ENCODE data around the gene SNX7. TPM values are rescaled to one million over a fixed set of nuclear protein-coding genes. Genes with fewer than 3 reads are reported as not detected.

Gene SNX7
- total RNA-seq, 8 experiments from 2014 or later, result 12.4 to 34.7 (median 18.9) TPM

DNA sequence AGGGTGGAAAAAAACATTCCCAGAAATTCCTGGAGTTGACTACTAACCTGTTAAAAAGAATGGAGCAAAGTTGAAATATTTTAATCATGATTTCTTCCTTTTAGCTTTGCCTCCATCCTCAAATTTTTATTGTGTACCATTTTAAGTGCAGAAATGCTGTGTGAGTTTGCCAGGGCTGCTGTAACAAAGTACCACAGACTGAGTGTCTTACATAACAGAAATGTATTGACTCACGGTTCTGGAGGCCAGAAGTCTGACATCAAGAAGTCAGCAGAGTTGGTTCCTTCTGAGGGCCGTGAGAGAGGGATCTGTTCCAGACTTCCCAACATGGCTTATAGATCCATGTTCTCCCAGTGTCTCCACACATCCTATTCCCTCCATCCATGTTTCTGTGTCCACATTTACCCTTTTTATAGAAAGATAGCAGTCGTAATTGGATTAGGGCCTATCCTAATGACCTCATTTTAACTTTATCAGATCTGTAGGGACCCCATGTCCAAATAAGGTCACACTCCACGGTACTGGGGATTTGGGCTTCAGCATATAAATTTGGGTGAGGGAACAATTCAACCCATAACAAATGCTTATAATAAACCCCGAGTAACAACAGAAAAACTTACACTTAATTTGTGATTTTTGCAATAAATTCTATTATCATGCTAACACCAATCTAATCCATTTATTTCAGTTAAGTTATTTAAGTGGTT, 12.7 kb downstream of the SNX7 start:
- H3K4me1 ChIP-seq (replicated peaks in 1 of 2), result peaks cover 2 to 5% of the 10 kb centered on the region in 2 donors
- H3K27ac ChIP-seq, result no peak overlapping the region
- in situ Hi-C loops (cut with MboI; ENCODE audit: low pct_unique_long_range_greater_than_20kb in 2 of 9, low sequenced_read_pairs in 9 of 9, unreplicated experiment in 9 of 9), result no loop called here
- H3K4me3 ChIP-seq, result no peak overlapping the region
- 55 to 92% (median 82%) methylated on average over 1 to 5 of the region's 5 CpGs for WGBS, 10 experiments
- peak in 1 of 8 experiments; percentile 31 for ATAC-seq (replicated peaks in 6 of 8)

GRCh38 chr1:98675282-98675681, 13.8 kb downstream of the SNX7 start:
- H3K4me1 ChIP-seq (replicated peaks in 1 of 2), result peaks cover 0 to 5% of the 10 kb centered on the region in 2 donors
- in situ Hi-C loops (cut with MboI; ENCODE audit: low pct_unique_long_range_greater_than_20kb in 2 of 9, low sequenced_read_pairs in 9 of 9, unreplicated experiment in 9 of 9), result no loop called here
- no peak overlapping the region for H3K4me3 ChIP-seq
- WGBS, 10 experiments, result 15 to 91% (median 71%) methylated on average over 4 to 5 of the region's 5 CpGs
- no peak overlapping the region for H3K27ac ChIP-seq
- peak in 3 of 8 experiments; percentile 68 to 84 (median 81) for ATAC-seq (replicated peaks in 6 of 8)

GRCh38 chr1:98677288-98677687, 15.8 kb downstream of the SNX7 start:
- WGBS, 10 experiments, result 25 to 100% (median 84%) methylated on average over 2 to 4 of the region's 4 CpGs; no CpG with 5 or more reads in 2 of the 10 experiments
- peaks cover 0 to 5% of the 10 kb centered on the region in 2 donors for H3K4me1 ChIP-seq (replicated peaks in 1 of 2)
- H3K27ac ChIP-seq, result no peak overlapping the region
- ATAC-seq (replicated peaks in 6 of 8), result peak in 2 of 8 experiments; percentile 77 to 85
- in situ Hi-C loops (cut with MboI; ENCODE audit: low pct_unique_long_range_greater_than_20kb in 2 of 9, low sequenced_read_pairs in 9 of 9, unreplicated experiment in 9 of 9), result no loop called here
- no peak overlapping the region for H3K4me3 ChIP-seq

DNA sequence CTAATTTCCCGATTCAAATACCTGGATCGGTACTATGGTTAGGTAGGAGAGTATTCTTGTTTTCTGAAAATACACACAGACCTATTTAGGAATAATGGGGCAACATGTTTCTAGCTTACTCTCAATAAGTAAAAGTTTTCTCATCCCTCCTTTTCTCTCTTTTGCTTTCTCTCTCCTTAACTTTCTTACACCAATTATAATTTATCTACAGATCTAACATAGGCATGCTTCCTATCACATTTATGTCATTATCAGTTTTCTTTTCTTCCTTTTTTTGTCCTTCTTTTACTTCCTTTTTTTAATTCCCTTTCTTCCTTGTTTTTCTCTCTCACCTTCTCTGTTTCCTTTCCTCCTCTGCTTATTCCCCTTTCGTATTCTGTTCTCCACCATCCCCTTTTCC, 20.3 kb downstream of the SNX7 start:
- H3K27ac ChIP-seq, result no peak overlapping the region
- H3K4me1 ChIP-seq (replicated peaks in 1 of 2), result no peaks in the 10 kb centered on the region
- no peak for ATAC-seq (replicated peaks in 6 of 8)
- in situ Hi-C loops (cut with MboI; ENCODE audit: low pct_unique_long_range_greater_than_20kb in 2 of 9, low sequenced_read_pairs in 9 of 9, unreplicated experiment in 9 of 9), result no loop called here
- H3K4me3 ChIP-seq, result no peak overlapping the region
- WGBS, 10 experiments, result 88 to 100% (median 97%) methylated on average over 1 to 3 of the region's 3 CpGs

GRCh38 chr1:98688110-98688739, 26.7 kb downstream of the SNX7 start:
- 85 to 100% (median 96%) methylated on average over 1 to 2 of the region's 2 CpGs; no CpG with 5 or more reads in 1 of the 10 experiments for WGBS, 10 experiments
- Histone ChIP-seq H3K4me1 (replicated peaks in 1 of 2) (no peaks in the 10 kb centered on the region), H3K4me3 (no peak overlapping the region), H3K27ac (no peak overlapping the region)
- in situ Hi-C loops (cut with MboI; ENCODE audit: low pct_unique_long_range_greater_than_20kb in 2 of 9, low sequenced_read_pairs in 9 of 9, unreplicated experiment in 9 of 9), result no loop called here
- ATAC-seq (replicated peaks in 6 of 8), result no peak

GRCh38 chr1:98690576-98690975, 29.1 kb downstream of the SNX7 start:
- in situ Hi-C loops (cut with MboI; ENCODE audit: low pct_unique_long_range_greater_than_20kb in 2 of 9, low sequenced_read_pairs in 9 of 9, unreplicated experiment in 9 of 9), result no loop called here
- Histone ChIP-seq H3K4me3 (no peak overlapping the region), H3K27ac (no peak overlapping the region), H3K4me1 (replicated peaks in 1 of 2) (no peaks in the 10 kb centered on the region)
- ATAC-seq (replicated peaks in 6 of 8), result no peak

DNA sequence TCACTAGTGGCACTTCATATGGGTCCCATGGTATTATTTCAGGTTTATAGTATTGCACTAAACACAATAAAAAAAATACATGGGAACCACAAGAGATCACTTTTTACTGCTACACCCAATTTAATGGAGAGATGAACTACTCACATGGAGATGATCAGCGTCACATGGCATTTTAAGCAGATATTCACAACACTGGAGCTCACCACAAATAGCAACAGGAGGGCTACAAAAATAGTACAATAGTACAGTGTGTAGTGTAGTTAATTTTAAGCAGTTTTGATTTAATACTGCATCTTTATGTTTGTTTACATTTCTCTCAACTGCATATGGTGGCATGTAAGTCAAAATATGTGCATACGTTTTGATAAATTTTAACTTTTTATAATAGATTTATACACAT, 31.0 kb downstream of the SNX7 start:
- Histone ChIP-seq H3K4me1 (replicated peaks in 1 of 2) (no peaks in the 10 kb centered on the region), H3K4me3 (no peak overlapping the region), H3K27ac (no peak overlapping the region)
- no peak for ATAC-seq (replicated peaks in 6 of 8)
- WGBS, 10 experiments, result 83 to 100% (median 92%) methylated on average over 1 to 2 of the region's 2 CpGs; no CpG with 5 or more reads in 1 of the 10 experiments
- in situ Hi-C loops (cut with MboI; ENCODE audit: low pct_unique_long_range_greater_than_20kb in 2 of 9, low sequenced_read_pairs in 9 of 9, unreplicated experiment in 9 of 9), result no loop called here

DNA sequence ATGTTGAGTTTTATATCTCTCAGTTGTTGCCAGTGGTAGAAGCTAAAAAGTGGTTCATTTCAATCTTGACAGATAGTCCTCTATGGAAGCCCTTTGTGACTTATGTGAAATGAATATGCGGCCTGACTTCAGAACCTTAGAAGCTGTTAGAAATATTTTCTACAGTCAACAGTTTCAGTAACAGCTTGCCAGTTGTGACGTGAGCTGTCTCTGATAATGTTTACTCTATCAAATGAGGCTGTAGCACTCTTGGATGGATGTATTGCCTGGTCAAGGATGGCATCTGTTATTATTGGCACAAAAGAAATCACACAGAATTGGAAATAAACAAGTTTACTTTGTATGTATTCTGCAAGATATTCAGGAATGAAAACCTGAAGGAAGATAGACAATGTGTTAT, 31.9 kb downstream of the SNX7 start:
- no peak for ATAC-seq (replicated peaks in 6 of 8)
- no peaks in the 10 kb centered on the region for H3K4me1 ChIP-seq (replicated peaks in 1 of 2)
- H3K27ac ChIP-seq, result no peak overlapping the region
- H3K4me3 ChIP-seq, result no peak overlapping the region
- in situ Hi-C loops (cut with MboI; ENCODE audit: low pct_unique_long_range_greater_than_20kb in 2 of 9, low sequenced_read_pairs in 9 of 9, unreplicated experiment in 9 of 9), result no loop called here
- WGBS, 10 experiments, result 83 to 100% (median 98%) methylated on average over 1 to 2 of the region's 2 CpGs; no CpG with 5 or more reads in 2 of the 10 experiments

- ATAC-seq (replicated peaks in 6 of 8), result no peak
- Histone ChIP-seq H3K27ac (no peak overlapping the region), H3K4me1 (replicated peaks in 1 of 2) (no peaks in the 10 kb centered on the region), H3K4me3 (no peak overlapping the region)
- 90 to 100% (median 97%) methylated on average over 4 of the region's 4 CpGs for WGBS, 10 experiments
- in situ Hi-C loops (cut with MboI; ENCODE audit: low pct_unique_long_range_greater_than_20kb in 2 of 9, low sequenced_read_pairs in 9 of 9, unreplicated experiment in 9 of 9), result no loop called here
Measured at GRCh38 chr1:98696077-98696476, 34.6 kb downstream of the SNX7 start.

- Histone ChIP-seq H3K27ac (no peak overlapping the region), H3K4me3 (no peak overlapping the region), H3K4me1 (replicated peaks in 1 of 2) (no peaks in the 10 kb centered on the region)
- in situ Hi-C loops (cut with MboI; ENCODE audit: low pct_unique_long_range_greater_than_20kb in 2 of 9, low sequenced_read_pairs in 9 of 9, unreplicated experiment in 9 of 9), result no loop called here
- 75 to 100% (median 100%) methylated on average over 1 of the region's 1 CpG; no CpG with 5 or more reads in 2 of the 10 experiments for WGBS, 10 experiments
- ATAC-seq (replicated peaks in 6 of 8), result no peak
Measured at GRCh38 chr1:98697781-98698180, 36.3 kb downstream of the SNX7 start.

DNA sequence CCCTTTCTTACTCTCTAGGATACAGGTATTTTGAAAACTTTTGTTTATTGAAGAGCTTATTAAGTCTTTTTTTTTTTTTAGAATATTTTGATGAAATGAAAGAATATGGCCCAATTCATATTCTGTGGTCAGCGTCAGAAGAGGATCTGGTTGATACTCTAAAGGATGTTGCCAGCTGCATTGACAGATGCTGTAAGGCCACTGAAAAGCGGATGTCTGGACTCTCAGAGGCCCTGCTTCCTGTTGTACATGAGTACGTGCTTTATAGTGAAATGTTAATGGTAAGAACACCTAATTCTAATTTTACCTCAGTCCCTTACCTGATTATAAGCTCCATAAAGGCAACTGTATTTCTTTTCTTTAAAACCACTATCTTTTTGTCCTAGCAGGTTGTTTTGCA, 37.1 kb downstream of the SNX7 start:
- Histone ChIP-seq H3K4me3 (no peak overlapping the region), H3K4me1 (replicated peaks in 1 of 2) (no peaks in the 10 kb centered on the region), H3K27ac (no peak overlapping the region)
- in situ Hi-C loops (cut with MboI; ENCODE audit: low pct_unique_long_range_greater_than_20kb in 2 of 9, low sequenced_read_pairs in 9 of 9, unreplicated experiment in 9 of 9), result no loop called here
- WGBS, 10 experiments, result 94 to 100% (median 100%) methylated on average over 1 to 3 of the region's 3 CpGs; no CpG with 5 or more reads in 1 of the 10 experiments
- ATAC-seq (replicated peaks in 6 of 8), result no peak

DNA sequence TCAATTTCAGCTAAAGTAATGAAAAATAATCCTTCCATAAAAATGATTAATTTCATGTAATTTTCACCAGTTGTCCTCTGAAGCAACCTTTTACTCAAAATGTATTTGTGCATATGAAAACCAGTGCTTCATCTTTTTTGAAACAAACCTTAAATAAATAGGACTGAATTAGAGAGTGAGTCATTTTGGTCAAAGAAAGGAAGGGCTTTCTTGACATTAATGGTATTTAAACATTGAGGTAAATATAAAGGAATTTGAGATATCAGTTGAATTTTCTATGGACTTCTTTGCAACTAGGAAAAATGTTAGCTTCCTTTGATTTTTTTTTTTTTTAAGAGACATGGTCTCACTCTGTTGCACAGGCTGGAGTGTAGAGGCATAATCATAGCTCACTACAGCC, 38.7 kb downstream of the SNX7 start:
- no peak for ATAC-seq (replicated peaks in 6 of 8)
- no peak overlapping the region for H3K4me3 ChIP-seq
- peaks cover 11 to 12% of the 10 kb centered on the region in 2 donors for H3K4me1 ChIP-seq (replicated peaks in 1 of 2)
- in situ Hi-C loops (cut with MboI; ENCODE audit: low pct_unique_long_range_greater_than_20kb in 2 of 9, low sequenced_read_pairs in 9 of 9, unreplicated experiment in 9 of 9), result no loop called here
- no peak overlapping the region for H3K27ac ChIP-seq

- no peak overlapping the region for H3K27ac ChIP-seq
- H3K4me3 ChIP-seq, result no peak overlapping the region
- peaks cover 11 to 12% of the 10 kb centered on the region in 2 donors for H3K4me1 ChIP-seq (replicated peaks in 1 of 2)
- WGBS, 10 experiments, result 44 to 100% (median 88%) methylated on average over 1 of the region's 1 CpG; no CpG with 5 or more reads in 4 of the 10 experiments
- in situ Hi-C loops (cut with MboI; ENCODE audit: low pct_unique_long_range_greater_than_20kb in 2 of 9, low sequenced_read_pairs in 9 of 9, unreplicated experiment in 9 of 9), result no loop called here
- ATAC-seq (replicated peaks in 6 of 8), result no peak
Measured at GRCh38 chr1:98702976-98703375, 41.5 kb downstream of the SNX7 start.

- Histone ChIP-seq H3K27ac (no peak overlapping the region), H3K4me3 (no peak overlapping the region), H3K4me1 (replicated peaks in 1 of 2) (peaks cover 11 to 12% of the 10 kb centered on the region in 2 donors)
- in situ Hi-C loops (cut with MboI; ENCODE audit: low pct_unique_long_range_greater_than_20kb in 2 of 9, low sequenced_read_pairs in 9 of 9, unreplicated experiment in 9 of 9), result no loop called here
- ATAC-seq (replicated peaks in 6 of 8), result peak in 5 of 8 experiments; percentile 51 to 99 (median 86)
- 0 to 100% (median 35%) methylated on average over 1 to 4 of the region's 4 CpGs for WGBS, 10 experiments
Measured at GRCh38 chr1:98704474-98704873, 43.0 kb downstream of the SNX7 start.
